ENCODE data around the gene SYS1.

DNA sequence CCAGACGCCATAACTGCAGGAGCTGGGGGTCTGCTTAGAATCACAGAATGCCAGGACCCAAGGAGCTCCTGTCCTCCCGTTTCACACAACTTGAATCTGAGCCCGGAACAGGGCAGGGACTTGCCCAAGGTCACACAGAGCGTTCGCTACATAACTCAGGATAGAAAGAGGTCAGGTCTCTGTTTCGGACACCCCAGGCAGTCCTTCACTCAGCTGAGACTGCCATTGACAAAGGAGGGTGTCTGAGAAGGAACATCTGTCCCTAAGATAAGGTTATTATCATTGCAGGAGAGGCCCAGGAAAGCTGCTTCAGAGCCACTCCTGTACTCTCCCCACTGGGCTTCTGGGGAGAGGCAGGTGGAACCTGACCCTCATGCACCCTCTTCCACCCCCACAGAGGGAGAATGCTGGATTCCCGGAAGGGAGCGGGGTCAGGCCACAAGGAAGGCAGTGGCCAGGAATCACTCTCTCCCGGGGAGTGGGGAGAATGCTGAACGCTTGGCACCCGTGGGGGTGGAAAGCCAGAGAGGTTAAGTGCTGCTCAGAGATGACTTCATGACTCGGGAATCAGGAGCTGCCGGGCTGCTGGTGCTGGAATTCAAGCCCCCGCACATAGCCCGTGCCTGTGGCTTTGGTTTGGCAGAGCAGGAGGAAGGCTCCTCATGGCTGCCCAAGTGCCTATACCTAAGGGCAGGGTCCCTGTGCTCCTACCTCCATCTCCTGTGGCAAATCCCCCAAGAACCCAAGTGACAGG, 25.4 kb upstream of the SYS1 start:
- TF ChIP-seq, protein P1, sequence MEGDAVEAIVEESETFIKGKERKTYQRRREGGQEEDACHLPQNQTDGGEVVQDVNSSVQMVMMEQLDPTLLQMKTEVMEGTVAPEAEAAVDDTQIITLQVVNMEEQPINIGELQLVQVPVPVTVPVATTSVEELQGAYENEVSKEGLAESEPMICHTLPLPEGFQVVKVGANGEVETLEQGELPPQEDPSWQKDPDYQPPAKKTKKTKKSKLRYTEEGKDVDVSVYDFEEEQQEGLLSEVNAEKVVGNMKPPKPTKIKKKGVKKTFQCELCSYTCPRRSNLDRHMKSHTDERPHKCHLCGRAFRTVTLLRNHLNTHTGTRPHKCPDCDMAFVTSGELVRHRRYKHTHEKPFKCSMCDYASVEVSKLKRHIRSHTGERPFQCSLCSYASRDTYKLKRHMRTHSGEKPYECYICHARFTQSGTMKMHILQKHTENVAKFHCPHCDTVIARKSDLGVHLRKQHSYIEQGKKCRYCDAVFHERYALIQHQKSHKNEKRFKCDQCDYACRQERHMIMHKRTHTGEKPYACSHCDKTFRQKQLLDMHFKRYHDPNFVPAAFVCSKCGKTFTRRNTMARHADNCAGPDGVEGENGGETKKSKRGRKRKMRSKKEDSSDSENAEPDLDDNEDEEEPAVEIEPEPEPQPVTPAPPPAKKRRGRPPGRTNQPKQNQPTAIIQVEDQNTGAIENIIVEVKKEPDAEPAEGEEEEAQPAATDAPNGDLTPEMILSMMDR (IDR thresholded peaks at IDR 0.05) = no peak
- TF ChIP-seq POLR2A (IDR thresholded peaks at IDR 0.05) = peak; percentile 37

Measured in right lobe of liver (tissue), 4 donors.